Measurements from ENCODE around the gene CCDC28A. TPM values are rescaled to one million over a fixed set of nuclear protein-coding genes. Genes with fewer than 3 reads are reported as not detected.

CCDC28A gene
- polyA plus RNA-seq, 3 donors: 16.6 to 53.3 (median 42.6) TPM

- DNase-seq: no peak
- no peaks in the 10 kb centered on the region for H3K9me3 Mint-ChIP-seq
- Histone ChIP-seq H3K27me3 (ENCODE audit: control insufficient read depth in 2 of 2, insufficient read depth in 2 of 2, low read length in 2 of 2) (no peaks in the 10 kb centered on the region), H3K4me1 (ENCODE audit: control insufficient read depth in 1 of 2, insufficient read depth in 2 of 2, low read length in 2 of 2) (peaks cover 20 to 24% of the 10 kb centered on the region in 2 donors), H3K4me2 (replicated peaks; ENCODE audit: extremely low read depth, low read length, poor library complexity, severe bottlenecking) (peak overlapping the region; percentile 85), H4K20me1 (ENCODE audit: insufficient read depth, low read length) (no peaks in the 10 kb centered on the region), H3K79me2 (ENCODE audit: insufficient read depth, low read length) (peaks cover 10% of the 10 kb centered on the region), H3K9me3 (replicated peaks in 1 of 2; ENCODE audit: control insufficient read depth in 1 of 2, insufficient read depth in 1 of 2, low read length in 2 of 2) (no peaks in the 10 kb centered on the region), H3K36me3 (replicated peaks in 1 of 2; ENCODE audit: control insufficient read depth in 1 of 2, insufficient read depth in 2 of 2, low read length in 2 of 2) (peaks cover 10 to 17% of the 10 kb centered on the region in 2 donors), H2AFZ (ENCODE audit: insufficient read depth, low read depth, low read length, poor library complexity, severe bottlenecking) (peak overlapping the region; percentile 79), H3K4me3 (replicated peaks in 1 of 3; ENCODE audit: low read depth in 2 of 3, low read length in 3 of 3) (peak overlapping the region; percentile 74 to 95 (median 75)), H3K9ac (ENCODE audit: insufficient read depth, low read length, poor library complexity, severe bottlenecking) (peak overlapping the region; percentile 85), H3K27ac (ENCODE audit: low read depth in 1 of 2, low read length in 2 of 2) (peak overlapping the region in 1 of 2 donors; percentile 99)
- peak overlapping the region in 6 of 7 donors; percentile 99 to 100 (median 100) for H3K27ac Mint-ChIP-seq
- WGBS (ENCODE audit: insufficient coverage): no CpG with 5 or more reads among the region's 8 CpGs
- H3K4me3 Mint-ChIP-seq: peak overlapping the region; percentile 98 to 100
- intact Hi-C loops (cut with micrococcal nuclease): loop anchor here (5.0 to 10.0 kb wide), 4 partner anchors 80 to 658 kb away; partner anchors contain the start of genes HEBP2 (in 1 of the 2) and HECA (in 1 of the 2)
- H3K36me3 Mint-ChIP-seq: peaks cover 14 to 16% of the 10 kb centered on the region in 2 donors
- H3K4me1 Mint-ChIP-seq: peaks cover 19% of the 10 kb centered on the region
- TF ChIP-seq CTCF (IDR thresholded peaks at IDR 0.05): no peak
- H3K27me3 Mint-ChIP-seq (ENCODE audit: low read depth in 3 of 3): peaks cover 0 to 2% (median 0%) of the 10 kb centered on the region in 3 donors
Measured at GRCh38 chr6:138772596-138773176, 883 bp upstream of the CCDC28A start.

GRCh38 chr6:138774370-138774769, 801 bp downstream of the CCDC28A start:
- Histone ChIP-seq H3K9me3 (replicated peaks in 1 of 2; ENCODE audit: control insufficient read depth in 1 of 2, insufficient read depth in 1 of 2, low read length in 2 of 2) (no peaks in the 10 kb centered on the region), H3K4me1 (ENCODE audit: control insufficient read depth in 1 of 2, insufficient read depth in 2 of 2, low read length in 2 of 2) (peaks cover 14 to 15% of the 10 kb centered on the region in 2 donors), H3K4me3 (replicated peaks in 1 of 3; ENCODE audit: low read depth in 2 of 3, low read length in 3 of 3) (peak overlapping the region; percentile 74 to 95 (median 75)), H2AFZ (ENCODE audit: insufficient read depth, low read depth, low read length, poor library complexity, severe bottlenecking) (peak overlapping the region; percentile 79), H3K9ac (ENCODE audit: insufficient read depth, low read length, poor library complexity, severe bottlenecking) (peak overlapping the region; percentile 85), H3K27me3 (ENCODE audit: control insufficient read depth in 2 of 2, insufficient read depth in 2 of 2, low read length in 2 of 2) (no peaks in the 10 kb centered on the region), H4K20me1 (ENCODE audit: insufficient read depth, low read length) (no peaks in the 10 kb centered on the region), H3K27ac (ENCODE audit: low read depth in 1 of 2, low read length in 2 of 2) (peak overlapping the region in 1 of 2 donors; percentile 99), H3K79me2 (ENCODE audit: insufficient read depth, low read length) (peaks cover 10% of the 10 kb centered on the region), H3K36me3 (replicated peaks in 1 of 2; ENCODE audit: control insufficient read depth in 1 of 2, insufficient read depth in 2 of 2, low read length in 2 of 2) (peaks cover 17 to 28% of the 10 kb centered on the region in 2 donors), H3K4me2 (replicated peaks; ENCODE audit: extremely low read depth, low read length, poor library complexity, severe bottlenecking) (peak overlapping the region; percentile 85)
- peak overlapping the region; percentile 98 to 100 for H3K4me3 Mint-ChIP-seq
- peak overlapping the region in 6 of 7 donors; percentile 99 to 100 (median 100) for H3K27ac Mint-ChIP-seq
- peaks cover 27 to 30% of the 10 kb centered on the region in 2 donors for H3K36me3 Mint-ChIP-seq
- H3K4me1 Mint-ChIP-seq: peaks cover 14% of the 10 kb centered on the region
- no peaks in the 10 kb centered on the region for H3K27me3 Mint-ChIP-seq (ENCODE audit: low read depth in 3 of 3)
- no CpG with 5 or more reads among the region's 3 CpGs for WGBS (ENCODE audit: insufficient coverage)
- TF ChIP-seq CTCF (IDR thresholded peaks at IDR 0.05): no peak
- intact Hi-C loops (cut with micrococcal nuclease): loop anchor here (5.0 to 10.0 kb wide), 4 partner anchors 82 to 660 kb away; partner anchors contain the start of genes HEBP2 (in 1 of the 2) and HECA (in 1 of the 2)
- H3K9me3 Mint-ChIP-seq: no peaks in the 10 kb centered on the region
- no peak for DNase-seq
